CD4-positive, alpha-beta T cell (primary cell): Measurements from ENCODE around the gene FBN2. TPM values are rescaled to one million over a fixed set of nuclear protein-coding genes. Genes with fewer than 3 reads are reported as not detected.

Experiments used
- ATAC-seq: fragments of 200-7000 bp; cut with Tn5 transposase; one replicate; pipeline ENCODE4 v1.10.0; 2022; ENCODE audit warnings: mild to moderate bottlenecking; ENCODE audit not compliant: poor library complexity
- CTCF ChIA-PET: fragments of 350-600 bp; sonication (Branson Sonifier 250); formaldehyde crosslinking; loops from one replicate; lab custom pipeline; 2021; ENCODE audit warnings: antibody characterized with exemption, inconsistent platforms; lab: Charles Lee
- POLR2A ChIA-PET: fragments of 350-600 bp; sonication (Branson Sonifier 250); formaldehyde crosslinking; loops from one replicate; lab custom pipeline; 2021; ENCODE audit warnings: antibody characterized with exemption, inconsistent platforms; lab: Charles Lee
- DNase-seq, 14 experiments: peaks; one replicate each; pipeline ENCODE4 v3.0.0-alpha.2; 2013 to 2020; ENCODE audit warnings: mixed read lengths in 2 of 14
- H3K27ac ChIP-seq, 2 donors: one replicate each; pipeline versions ENCODE4 v1.5.1 to v1.7.0; 2013; ENCODE audit warnings: low read length in 2 of 2, low read depth in 1 of 2, mild to moderate bottlenecking in 1 of 2
- H3K27me3 ChIP-seq, 2 experiments: 1 replicate in 1 of 2; 2 replicates in 1 of 2; pipeline versions ENCODE4 v1.6.1 to v1.7.0; 2013; ENCODE audit warnings: low read length in 2 of 2, control low read depth in 1 of 2, mild to moderate bottlenecking in 1 of 2, moderate library complexity in 1 of 2; ENCODE audit not compliant: insufficient read depth in 2 of 2, control insufficient read depth in 1 of 2
- H3K36me3 ChIP-seq: one replicate; pipeline ENCODE4 v1.6.1; 2013; ENCODE audit warnings: low read length, control low read depth; ENCODE audit not compliant: insufficient read depth
- H3K4me1 ChIP-seq: one replicate; pipeline ENCODE4 v1.6.1; 2013; ENCODE audit warnings: low read length, control low read depth; ENCODE audit not compliant: insufficient read depth
- H3K4me3 ChIP-seq: one replicate; pipeline ENCODE4 v1.5.1; 2013; ENCODE audit warnings: mild to moderate bottlenecking, low read length, moderate library complexity
- H3K9me3 ChIP-seq, 2 experiments: 1 replicate in 1 of 2; 2 replicates in 1 of 2; pipeline versions ENCODE4 v1.6.1 to v1.7.0; 2013; ENCODE audit warnings: low read length in 2 of 2, mild to moderate bottlenecking in 2 of 2, control low read depth in 1 of 2, moderate library complexity in 1 of 2; ENCODE audit not compliant: control insufficient read depth in 1 of 2, insufficient read depth in 1 of 2
- H3K27ac Mint-ChIP-seq: one replicate; pipeline ENCODE4 v1.8.0; 2020; ENCODE audit warnings: mixed read lengths
- H3K27me3 Mint-ChIP-seq: one replicate; pipeline ENCODE4 v1.8.0; 2021; ENCODE audit warnings: mixed read lengths
- H3K36me3 Mint-ChIP-seq: one replicate; pipeline ENCODE4 v1.8.0; 2021; ENCODE audit warnings: low read depth, mixed read lengths
- H3K4me1 Mint-ChIP-seq: one replicate; pipeline ENCODE4 v1.8.0; 2021; ENCODE audit warnings: low read depth, mixed read lengths
- H3K4me3 Mint-ChIP-seq: one replicate; pipeline ENCODE4 v1.8.0; 2020; ENCODE audit warnings: mild to moderate bottlenecking, mixed read lengths
- H3K9me3 Mint-ChIP-seq: one replicate; pipeline ENCODE4 v1.8.0; 2020; ENCODE audit warnings: mixed read lengths
- intact Hi-C, 2 experiments: fragments of 100-400 bp; cut with DNase I in 1 of 2; cut with micrococcal nuclease in 1 of 2; formaldehyde crosslinking; loops; one replicate each; pipeline versions ENCODE4 v1.15.1 to v1.9.0; 2023 to 2025; cut with DNase I, micrococcal nuclease
- total RNA-seq, 174 experiments: library from RNA in 2 of 174; stranded (reverse) in 2 of 174; gene quantifications; one replicate each; pipeline ENCODE4 v1.2.3 and lab custom pipeline; 2021 to 2026
- TF ChIP-seq, protein P1 (sequence below): fragments of 200-600 bp; IDR thresholded peaks from one replicate; pipeline ENCODE4 v1.8.0; 2022; ENCODE audit warnings: antibody characterized with exemption, mild to moderate bottlenecking

Gene FBN2
- total RNA-seq, 2 experiments from 2014 or later: 0.06 TPM; not detected in 1

DNA sequence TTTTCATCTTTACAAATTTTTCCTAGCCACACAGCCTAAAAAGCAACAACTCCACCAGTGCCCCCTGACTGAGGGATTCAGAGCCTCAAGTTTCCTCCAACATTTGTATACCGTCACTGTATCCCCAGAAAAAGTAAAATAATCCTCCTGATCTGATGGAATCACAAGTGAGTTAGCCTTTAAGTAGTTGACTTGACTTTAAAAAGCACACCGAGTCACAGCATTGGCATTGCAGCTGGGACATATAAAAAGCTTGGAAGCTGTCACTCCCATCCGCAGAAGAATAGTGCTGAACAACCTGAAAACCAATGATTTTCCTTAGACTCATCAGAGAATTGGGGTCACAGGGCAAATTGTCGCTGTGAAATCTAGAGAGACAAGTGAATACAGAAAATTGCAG, 41.6 kb upstream of the FBN2 start:
- POLR2A ChIA-PET: no interaction called here
- no peaks in the 10 kb centered on the region for H3K27me3 Mint-ChIP-seq
- no peak overlapping the region for H3K27ac Mint-ChIP-seq
- no peak overlapping the region for H3K4me3 Mint-ChIP-seq
- TF ChIP-seq, protein P1, sequence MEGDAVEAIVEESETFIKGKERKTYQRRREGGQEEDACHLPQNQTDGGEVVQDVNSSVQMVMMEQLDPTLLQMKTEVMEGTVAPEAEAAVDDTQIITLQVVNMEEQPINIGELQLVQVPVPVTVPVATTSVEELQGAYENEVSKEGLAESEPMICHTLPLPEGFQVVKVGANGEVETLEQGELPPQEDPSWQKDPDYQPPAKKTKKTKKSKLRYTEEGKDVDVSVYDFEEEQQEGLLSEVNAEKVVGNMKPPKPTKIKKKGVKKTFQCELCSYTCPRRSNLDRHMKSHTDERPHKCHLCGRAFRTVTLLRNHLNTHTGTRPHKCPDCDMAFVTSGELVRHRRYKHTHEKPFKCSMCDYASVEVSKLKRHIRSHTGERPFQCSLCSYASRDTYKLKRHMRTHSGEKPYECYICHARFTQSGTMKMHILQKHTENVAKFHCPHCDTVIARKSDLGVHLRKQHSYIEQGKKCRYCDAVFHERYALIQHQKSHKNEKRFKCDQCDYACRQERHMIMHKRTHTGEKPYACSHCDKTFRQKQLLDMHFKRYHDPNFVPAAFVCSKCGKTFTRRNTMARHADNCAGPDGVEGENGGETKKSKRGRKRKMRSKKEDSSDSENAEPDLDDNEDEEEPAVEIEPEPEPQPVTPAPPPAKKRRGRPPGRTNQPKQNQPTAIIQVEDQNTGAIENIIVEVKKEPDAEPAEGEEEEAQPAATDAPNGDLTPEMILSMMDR: no peak
- no peaks in the 10 kb centered on the region for H3K36me3 ChIP-seq
- intact Hi-C loops: no loop called here
- peaks cover 5% of the 10 kb centered on the region for H3K9me3 Mint-ChIP-seq
- H3K4me3 ChIP-seq: no peak overlapping the region
- ATAC-seq: no peak
- H3K9me3 ChIP-seq: no peaks in the 10 kb centered on the region
- H3K27ac ChIP-seq: no peak overlapping the region
- no peaks in the 10 kb centered on the region for H3K27me3 ChIP-seq
- no peaks in the 10 kb centered on the region for H3K4me1 ChIP-seq
- CTCF ChIA-PET: no interaction called here
- DNase-seq: no peak
- H3K36me3 Mint-ChIP-seq: no peaks in the 10 kb centered on the region
- no peaks in the 10 kb centered on the region for H3K4me1 Mint-ChIP-seq

DNA sequence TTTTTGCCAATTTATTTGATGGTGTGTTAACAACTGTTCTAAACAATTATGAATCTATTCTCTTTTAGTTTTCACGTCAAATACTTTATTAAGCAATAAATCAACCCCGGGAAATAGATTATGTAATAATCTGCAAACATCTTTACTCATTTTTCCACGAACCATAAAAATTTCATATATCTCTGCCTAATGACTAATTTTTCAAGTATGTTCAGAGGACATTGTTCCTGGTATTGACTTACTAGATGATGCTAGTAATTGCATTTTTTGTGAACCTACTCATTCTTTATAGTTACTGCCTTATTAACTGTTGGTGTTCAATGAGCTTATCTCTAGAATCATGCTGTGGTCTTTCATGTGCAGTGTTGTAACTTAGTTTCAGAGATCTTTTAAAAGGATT, 41.0 kb upstream of the FBN2 start:
- ATAC-seq: no peak
- CTCF ChIA-PET: no interaction called here
- POLR2A ChIA-PET: no interaction called here
- H3K27ac ChIP-seq: no peak overlapping the region
- H3K27me3 ChIP-seq: no peaks in the 10 kb centered on the region
- Mint-ChIP-seq H3K4me3 (no peak overlapping the region), H3K27ac (no peak overlapping the region), H3K4me1 (no peaks in the 10 kb centered on the region), H3K9me3 (peaks cover 5% of the 10 kb centered on the region), H3K36me3 (no peaks in the 10 kb centered on the region), H3K27me3 (no peaks in the 10 kb centered on the region)
- no peak overlapping the region for H3K4me3 ChIP-seq
- no peaks in the 10 kb centered on the region for H3K4me1 ChIP-seq
- no peak for DNase-seq
- intact Hi-C loops: no loop called here
- H3K36me3 ChIP-seq: no peaks in the 10 kb centered on the region
- TF ChIP-seq, protein P1: no peak
- H3K9me3 ChIP-seq: no peaks in the 10 kb centered on the region

DNA sequence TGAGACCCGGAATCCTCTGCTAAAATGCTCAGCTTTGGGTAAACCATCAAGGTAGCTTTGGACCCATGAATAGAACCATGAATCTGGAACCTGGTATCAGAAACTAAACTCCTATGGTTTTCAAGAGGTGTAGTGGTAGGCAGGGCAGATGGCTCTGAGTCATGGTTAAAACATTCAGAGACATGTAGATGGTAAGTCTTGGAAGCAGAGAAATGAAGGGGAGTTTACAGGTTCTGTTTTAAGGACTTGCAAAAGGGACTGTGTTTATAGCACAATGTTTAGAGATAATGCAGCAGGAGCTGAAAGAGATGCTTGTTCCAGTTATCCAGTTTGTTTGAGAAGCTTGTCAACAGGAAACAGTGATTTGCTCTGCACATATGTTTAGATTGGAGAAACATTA, 36.0 kb upstream of the FBN2 start:
- no peak for ATAC-seq
- H3K4me1 Mint-ChIP-seq: no peaks in the 10 kb centered on the region
- intact Hi-C loops: no loop called here

More for the DNA sequence above, 36.0 kb upstream of the FBN2 start:
- Histone ChIP-seq H3K36me3 (no peaks in the 10 kb centered on the region), H3K4me3 (no peak overlapping the region), H3K9me3 (peaks cover 0 to 3% of the 10 kb centered on the region in 2 experiments), H3K27me3 (no peaks in the 10 kb centered on the region), H3K4me1 (no peaks in the 10 kb centered on the region), H3K27ac (no peak overlapping the region)
- TF ChIP-seq, protein P1: no peak
- no peak for DNase-seq
- ChIA-PET CTCF (no interaction called here), POLR2A (no interaction called here)
- H3K9me3 Mint-ChIP-seq: peaks cover 2% of the 10 kb centered on the region
- no peak overlapping the region for H3K4me3 Mint-ChIP-seq
- H3K27ac Mint-ChIP-seq: no peak overlapping the region
- H3K27me3 Mint-ChIP-seq: no peaks in the 10 kb centered on the region
- H3K36me3 Mint-ChIP-seq: no peaks in the 10 kb centered on the region
